Body of pancreas (tissue), 4 donors: ENCODE results near the gene PRSS12.

Source experiments
- POLR2A ChIP-seq, 3 donors: fragments of 450-650 bp; IDR thresholded peaks; one replicate each; pipeline ENCODE4 v1.6.1; 2016; ENCODE audit warnings: antibody characterized with exemption in 3 of 3, mild to moderate bottlenecking in 2 of 3
- TF ChIP-seq, protein P1 (sequence below), 7 experiments: fragments of 450-650 bp in 4 of 7; fragments of 200-600 bp in 3 of 7; sonication (generic) in 3 of 7; IDR thresholded peaks; one replicate each; pipeline ENCODE4 v1.5.1; 2016 to 2019; ENCODE audit warnings: antibody characterized with exemption in 7 of 7

- peak in 2 of 3 donors; percentile 26 to 27 for TF ChIP-seq POLR2A (IDR thresholded peaks at IDR 0.05)
- TF ChIP-seq, protein P1, sequence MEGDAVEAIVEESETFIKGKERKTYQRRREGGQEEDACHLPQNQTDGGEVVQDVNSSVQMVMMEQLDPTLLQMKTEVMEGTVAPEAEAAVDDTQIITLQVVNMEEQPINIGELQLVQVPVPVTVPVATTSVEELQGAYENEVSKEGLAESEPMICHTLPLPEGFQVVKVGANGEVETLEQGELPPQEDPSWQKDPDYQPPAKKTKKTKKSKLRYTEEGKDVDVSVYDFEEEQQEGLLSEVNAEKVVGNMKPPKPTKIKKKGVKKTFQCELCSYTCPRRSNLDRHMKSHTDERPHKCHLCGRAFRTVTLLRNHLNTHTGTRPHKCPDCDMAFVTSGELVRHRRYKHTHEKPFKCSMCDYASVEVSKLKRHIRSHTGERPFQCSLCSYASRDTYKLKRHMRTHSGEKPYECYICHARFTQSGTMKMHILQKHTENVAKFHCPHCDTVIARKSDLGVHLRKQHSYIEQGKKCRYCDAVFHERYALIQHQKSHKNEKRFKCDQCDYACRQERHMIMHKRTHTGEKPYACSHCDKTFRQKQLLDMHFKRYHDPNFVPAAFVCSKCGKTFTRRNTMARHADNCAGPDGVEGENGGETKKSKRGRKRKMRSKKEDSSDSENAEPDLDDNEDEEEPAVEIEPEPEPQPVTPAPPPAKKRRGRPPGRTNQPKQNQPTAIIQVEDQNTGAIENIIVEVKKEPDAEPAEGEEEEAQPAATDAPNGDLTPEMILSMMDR (IDR thresholded peaks at IDR 0.05) = no peak
Measured at GRCh38 chr4:118281611-118282442, 71.0 kb downstream of the PRSS12 start.
